HepG2 (cell line): ENCODE data around the gene LAMA5. TPM values are rescaled to one million over a fixed set of nuclear protein-coding genes. Genes with fewer than 3 reads are reported as not detected.

Experiments
- ATAC-seq: fragments of 200-7000 bp; cut with Tn5 transposase; 3 replicates; pipeline ENCODE4 v1.9.1; 2020; ENCODE audit warnings: mild to moderate bottlenecking, moderate library complexity
- BruUV-seq: library from RNA; stranded (reverse); fragments of 400-500 nt; replicated peaks from 2 replicates; lab custom pipeline; 2021; lab: Mats Ljungman, UMichigan
- CTCF ChIA-PET: fragments of 300-600 bp; formaldehyde crosslinking; extraction: SDS; loops from one replicate; lab custom pipeline; 2021; ENCODE audit warnings: low total read pairs, inconsistent platforms, low intra/inter-chr PET ratio; lab: Yijun Ruan, JAX
- POLR2A ChIA-PET: fragments of 350-600 bp; sonication (Branson Sonifier 250); formaldehyde crosslinking; loops from one replicate; lab custom pipeline; 2020; ENCODE audit warnings: antibody characterized with exemption, inconsistent platforms; lab: Yijun Ruan, JAX
- DNase-seq: peaks from one replicate; pipeline ENCODE4 v3.0.0-alpha.2; 2015; ENCODE audit warnings: low spot score
- FAIRE-seq: peaks from 3 replicates; lab custom pipeline; 2011; peaks lifted over from hg19 to GRCh38; lab: Jason Lieb, UNC
- H2AFZ ChIP-seq: one replicate; pipeline ENCODE4 v1.6.1; 2011; ENCODE audit warnings: low read length, inconsistent platforms
- H3K27ac ChIP-seq: fragments of 300-600 bp; 3 replicates; pipeline ENCODE4 v1.8.0; 2011; ENCODE audit warnings: mixed run types, mild to moderate bottlenecking, mixed read lengths, low read length, inconsistent platforms; ENCODE audit not compliant: insufficient read depth; ENCODE audit errors: extremely low read length
- H3K27me3 ChIP-seq, 2 experiments: fragments of 200-600 bp in 1 of 2; 2 replicates in 1 of 2; 3 replicates in 1 of 2; pipeline versions ENCODE4 v1.6.0 to v1.8.0; 2011; ENCODE audit warnings: low read length in 2 of 2, mild to moderate bottlenecking in 2 of 2, moderate library complexity in 2 of 2, inconsistent platforms in 1 of 2; ENCODE audit not compliant: insufficient read depth in 2 of 2, control insufficient read depth in 1 of 2
- H3K36me3 ChIP-seq, 2 experiments: fragments of 200-600 bp in 1 of 2; replicated peaks in 1 of 2; 2 replicates in 1 of 2; 3 replicates in 1 of 2; pipeline versions ENCODE4 v1.5.1 to v1.8.0; 2011; ENCODE audit warnings: low read length in 2 of 2, inconsistent platforms in 1 of 2; ENCODE audit not compliant: insufficient read depth in 2 of 2, control insufficient read depth in 1 of 2
- H3K4me1 ChIP-seq: 2 replicates; pipeline ENCODE4 v1.5.1; 2012; ENCODE audit warnings: low read length, inconsistent platforms; ENCODE audit not compliant: insufficient read depth
- H3K4me2 ChIP-seq: 2 replicates; pipeline ENCODE4 v1.6.0; 2011; ENCODE audit warnings: low read depth, low read length, inconsistent platforms
- H3K4me3 ChIP-seq, 3 experiments: fragments of 200-600 bp in 1 of 3; sonication (generic), shearing (Covaris generic) in 1 of 3; replicated peaks in 1 of 3; 2 replicates each; pipeline ENCODE4 v1.5.1; 2011 to 2016; ENCODE audit warnings: low read length in 3 of 3, inconsistent platforms in 2 of 3, low read depth in 2 of 3, mild to moderate bottlenecking in 2 of 3, control low read depth in 1 of 3, mixed read lengths in 1 of 3; ENCODE audit not compliant: insufficient read depth in 1 of 3
- H3K79me2 ChIP-seq: one replicate; pipeline ENCODE4 v1.6.1; 2011; ENCODE audit warnings: low read length, inconsistent platforms; ENCODE audit not compliant: insufficient read depth
- H3K9ac ChIP-seq: 2 replicates; pipeline ENCODE4 v1.6.0; 2011; ENCODE audit warnings: mild to moderate bottlenecking, low read depth, low read length, inconsistent platforms; ENCODE audit not compliant: insufficient read depth
- H3K9me3 ChIP-seq: 2 replicates; pipeline ENCODE4 v1.5.1; 2012; ENCODE audit warnings: mild to moderate bottlenecking, low read length
- H4K20me1 ChIP-seq: 2 replicates; pipeline ENCODE4 v1.6.0; 2011; ENCODE audit warnings: inconsistent platforms, mild to moderate bottlenecking, low read length, moderate library complexity; ENCODE audit not compliant: insufficient read depth
- BRD4 ChIP-seq: sonication (generic); formaldehyde crosslinking; IDR thresholded peaks from 2 replicates; pipeline ENCODE4 v1.4.0; 2020; ENCODE audit warnings: missing genetic modification reagents
- CENPX ChIP-seq: sonication (generic); formaldehyde crosslinking; IDR thresholded peaks from 2 replicates; pipeline ENCODE4 v1.9.0; 2021; ENCODE audit warnings: mild to moderate bottlenecking, missing genetic modification reagents, moderate library complexity
- CHCHD3 ChIP-seq: sonication (generic); formaldehyde crosslinking; IDR thresholded peaks from 2 replicates; pipeline ENCODE4 v1.8.0; 2022; ENCODE audit warnings: mild to moderate bottlenecking, missing genetic modification reagents, moderate library complexity
- KMT2B ChIP-seq: IDR thresholded peaks from 2 replicates; pipeline ENCODE4 v1.6.1; 2016; ENCODE audit warnings: missing genetic modification reagents, missing compliant biosample characterization
- NPAS2 ChIP-seq: sonication (generic); formaldehyde crosslinking; IDR thresholded peaks from 2 replicates; pipeline ENCODE4 v1.8.0; 2022; ENCODE audit warnings: mild to moderate bottlenecking, missing genetic modification reagents, borderline replicate concordance
- YEATS2 ChIP-seq: sonication (generic); formaldehyde crosslinking; IDR thresholded peaks from 2 replicates; pipeline ENCODE4 v1.4.0; 2020; ENCODE audit warnings: missing genetic modification reagents, borderline replicate concordance
- ZMAT3 ChIP-seq: sonication (generic); formaldehyde crosslinking; conservative IDR thresholded peaks from 2 replicates; pipeline ENCODE4 v1.7.0; 2021; ENCODE audit warnings: missing genetic modification reagents
- ZNF121 ChIP-seq: sonication (generic); formaldehyde crosslinking; IDR thresholded peaks from 2 replicates; pipeline ENCODE4 v1.5.0; 2020; ENCODE audit warnings: mild to moderate bottlenecking, missing genetic modification reagents
- ZNF34 ChIP-seq: sonication (generic); formaldehyde crosslinking; IDR thresholded peaks from 2 replicates; pipeline ENCODE4 v1.4.0; 2020; ENCODE audit warnings: mild to moderate bottlenecking, missing genetic modification reagents, borderline replicate concordance
- WGBS: methylation state at CpG from one replicate; pipeline ENCODE4 v1.1.6; 2017; ENCODE audit warnings: low lambda C conversion rate; 5-methylcytosine and 5-hydroxymethylcytosine counted together
- in situ Hi-C: cut with HindIII; loops from 2 replicates; pipeline ENCODE4 v1.10.0; 2017; ENCODE audit warnings: low pct_unique_long_range_greater_than_20kb; ENCODE audit not compliant: extremely low pct_ligation_motif_present
- intact Hi-C: fragments of 100-400 bp; cut with micrococcal nuclease; formaldehyde crosslinking; loops from one replicate; pipeline ENCODE4 v1.10.0; 2022; ENCODE audit not compliant: unreplicated experiment
- polyA plus RNA-seq, 8 experiments: library from polyadenylated mRNA; depleted of rRNA in 3 of 8; stranded (reverse) in 7 of 8; unstranded in 1 of 8; fragments of >200 nt; fragmentation: Illumina TruSeq in 4 of 8; extraction: Trizol in 4 of 8; gene quantifications; 2 replicates each; pipeline versions ENCODE4 v1.2.1 to v1.2.3, GENCODE V29; 2011 to 2016; ENCODE audit warnings: low read depth in 4 of 8, missing spikeins in 1 of 8, mixed read lengths in 1 of 8; ENCODE audit not compliant: insufficient read depth in 1 of 8
- total RNA-seq, 5 experiments: library from RNA; depleted of rRNA; stranded (reverse); fragments of >200 nt; fragmentation: Illumina TruSeq; extraction: Trizol; gene quantifications; 2 replicates each; pipeline ENCODE4 v1.2.3, GENCODE V29; 2016; ENCODE audit warnings: low read depth in 1 of 5
- TF ChIP-seq, protein P1 (sequence below): sonication (generic); formaldehyde crosslinking; IDR thresholded peaks from 2 replicates; pipeline ENCODE4 v1.5.1; 2020; ENCODE audit warnings: mild to moderate bottlenecking, moderate library complexity, missing genetic modification reagents
- TF ChIP-seq, protein P2 (sequence below): sonication (generic); formaldehyde crosslinking; IDR thresholded peaks from 2 replicates; pipeline ENCODE4 v1.8.1; 2023; ENCODE audit warnings: mild to moderate bottlenecking, missing genetic modification reagents

LAMA5 gene
- total and polyA plus RNA-seq, 2 of the 13 experiments (the other 11 are each of a cell fraction or from before 2014, with no cell fraction given), result 21.0 to 44.7 TPM

GRCh38 chr20:62284448-62284847 lies 82.7 kb downstream of the LAMA5 start:
- Histone ChIP-seq H3K79me2 (no peaks in the 10 kb centered on the region), H2AFZ (no peak overlapping the region), H3K9me3 (no peaks in the 10 kb centered on the region), H3K4me2 (no peak overlapping the region), H3K4me1 (no peaks in the 10 kb centered on the region), H3K9ac (no peak overlapping the region), H4K20me1 (no peaks in the 10 kb centered on the region), H3K4me3 (no peak overlapping the region), H3K27ac (no peak overlapping the region)
- DNase-seq, result no peak
- CTCF ChIA-PET, result no interaction called here
- no TSS peak for BruUV-seq
- POLR2A ChIA-PET, result no interaction called here
- TF ChIP-seq NPAS2 (no peak), ZNF121 (CRISPR knock-in tag) (peak; percentile 86)
- TF ChIP-seq, all 625 proteins: peak for 1
- Histone ChIP-seq H3K36me3 (peaks cover 52 to 82% of the 10 kb centered on the region in 2 experiments), H3K27me3 (no peaks in the 10 kb centered on the region)
- intact Hi-C loops, result no loop called here
- FAIRE-seq, result no peak
- in situ Hi-C loops, result no loop called here
- 97% methylated on average over 6 of the region's 6 CpGs for WGBS
- ATAC-seq, result no peak

- Histone ChIP-seq H4K20me1 (no peaks in the 10 kb centered on the region), H3K9me3 (no peaks in the 10 kb centered on the region), H3K27ac (no peak overlapping the region), H3K4me3 (no peak overlapping the region), H3K27me3 (no peaks in the 10 kb centered on the region), H3K36me3 (peaks cover 55 to 83% of the 10 kb centered on the region in 2 experiments), H3K4me2 (no peak overlapping the region), H3K9ac (no peak overlapping the region), H2AFZ (no peak overlapping the region), H3K79me2 (no peaks in the 10 kb centered on the region), H3K4me1 (no peaks in the 10 kb centered on the region)
- 96% methylated on average over 16 of the region's 16 CpGs for WGBS
- intact Hi-C loops (no loop called here), in situ Hi-C loops (no loop called here)
- DNase-seq (no peak), ATAC-seq (no peak), FAIRE-seq (no peak)
- no TSS peak for BruUV-seq
- CTCF ChIA-PET, result no interaction called here
- no peak for TF ChIP-seq YEATS2 (CRISPR knock-in tag)
- TF ChIP-seq CENPX (CRISPR knock-in tag), result no peak
- no peak for TF ChIP-seq NPAS2
- no peak for TF ChIP-seq ZMAT3
- TF ChIP-seq ZNF34 (CRISPR knock-in tag), result no peak
- no peak for TF ChIP-seq BRD4 (CRISPR knock-in tag)
- no peak for TF ChIP-seq KMT2B (CRISPR knock-in tag)
- no peak for TF ChIP-seq CHCHD3 (CRISPR knock-in tag)
- TF ChIP-seq, protein P1, sequence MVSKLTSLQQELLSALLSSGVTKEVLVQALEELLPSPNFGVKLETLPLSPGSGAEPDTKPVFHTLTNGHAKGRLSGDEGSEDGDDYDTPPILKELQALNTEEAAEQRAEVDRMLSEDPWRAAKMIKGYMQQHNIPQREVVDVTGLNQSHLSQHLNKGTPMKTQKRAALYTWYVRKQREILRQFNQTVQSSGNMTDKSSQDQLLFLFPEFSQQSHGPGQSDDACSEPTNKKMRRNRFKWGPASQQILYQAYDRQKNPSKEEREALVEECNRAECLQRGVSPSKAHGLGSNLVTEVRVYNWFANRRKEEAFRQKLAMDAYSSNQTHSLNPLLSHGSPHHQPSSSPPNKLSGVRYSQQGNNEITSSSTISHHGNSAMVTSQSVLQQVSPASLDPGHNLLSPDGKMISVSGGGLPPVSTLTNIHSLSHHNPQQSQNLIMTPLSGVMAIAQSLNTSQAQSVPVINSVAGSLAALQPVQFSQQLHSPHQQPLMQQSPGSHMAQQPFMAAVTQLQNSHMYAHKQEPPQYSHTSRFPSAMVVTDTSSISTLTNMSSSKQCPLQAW (CRISPR knock-in tag), result no peak
- TF ChIP-seq, protein P2, sequence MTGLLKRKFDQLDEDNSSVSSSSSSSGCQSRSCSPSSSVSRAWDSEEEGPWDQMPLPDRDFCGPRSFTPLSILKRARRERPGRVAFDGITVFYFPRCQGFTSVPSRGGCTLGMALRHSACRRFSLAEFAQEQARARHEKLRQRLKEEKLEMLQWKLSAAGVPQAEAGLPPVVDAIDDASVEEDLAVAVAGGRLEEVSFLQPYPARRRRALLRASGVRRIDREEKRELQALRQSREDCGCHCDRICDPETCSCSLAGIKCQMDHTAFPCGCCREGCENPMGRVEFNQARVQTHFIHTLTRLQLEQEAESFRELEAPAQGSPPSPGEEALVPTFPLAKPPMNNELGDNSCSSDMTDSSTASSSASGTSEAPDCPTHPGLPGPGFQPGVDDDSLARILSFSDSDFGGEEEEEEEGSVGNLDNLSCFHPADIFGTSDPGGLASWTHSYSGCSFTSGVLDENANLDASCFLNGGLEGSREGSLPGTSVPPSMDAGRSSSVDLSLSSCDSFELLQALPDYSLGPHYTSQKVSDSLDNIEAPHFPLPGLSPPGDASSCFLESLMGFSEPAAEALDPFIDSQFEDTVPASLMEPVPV (CRISPR knock-in tag), result no peak
- POLR2A ChIA-PET, result no interaction called here
Observed at GRCh38 chr20:62282877-62283503, 84.1 kb downstream of the LAMA5 start.
